Measurements from ENCODE around the gene TPPP3.
A peak's percentile ranks its signal among the peaks of the same experiment; 100 is the strongest.

- TF ChIP-seq CTCF (IDR thresholded peaks at IDR 0.05) (no peak), POLR2AphosphoS5 (IDR thresholded peaks at IDR 0.05) (peak in 1 of 2 donors; percentile 14)
Measured at GRCh38 chr16:67346341-67346740, 47.0 kb downstream of the TPPP3 start.
